Adrenal gland (tissue), 5 donors: ENCODE measurements around the gene KLC1.

ENCODE experiments used
- CTCF ChIP-seq, 6 experiments: fragments of 450-650 bp in 4 of 6; fragments of 200-600 bp in 2 of 6; sonication (generic) in 1 of 6; IDR thresholded peaks; 1 replicate in 5 of 6; 2 replicates in 1 of 6; pipeline versions ENCODE4 v1.5.1 to v1.8.0; 2016 to 2021; ENCODE audit warnings: antibody characterized with exemption in 6 of 6, mild to moderate bottlenecking in 2 of 6, moderate library complexity in 1 of 6
- POLR2A ChIP-seq, 2 donors: fragments of 450-650 bp; IDR thresholded peaks; one replicate each; pipeline ENCODE4 v1.6.1; 2017; ENCODE audit warnings: antibody characterized with exemption in 2 of 2, mild to moderate bottlenecking in 2 of 2, moderate library complexity in 1 of 2
- donor health status: DM: no; HTN: no; CAD: no.

DNA sequence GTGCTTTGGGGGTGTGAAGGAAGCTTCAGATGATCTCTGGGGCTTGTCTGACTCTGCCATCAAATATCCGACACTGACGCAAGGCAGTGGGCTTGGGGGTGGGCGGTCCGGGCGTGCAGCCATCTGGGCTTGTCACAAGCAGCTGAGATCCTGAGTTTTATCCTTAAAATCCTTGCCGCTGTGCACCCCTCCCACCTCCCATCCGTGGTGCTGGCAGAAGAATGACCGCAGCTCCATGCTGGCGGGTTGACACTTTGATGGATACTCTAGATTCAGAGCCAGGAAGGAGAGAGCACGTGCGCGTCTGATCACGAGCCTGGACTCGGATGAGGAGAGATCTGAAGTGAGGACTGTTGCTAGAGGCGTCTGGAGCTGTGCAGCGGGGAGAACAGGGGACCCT, 89.6 kb downstream of the KLC1 start:
- TF ChIP-seq CTCF (IDR thresholded peaks at IDR 0.05): no peak
- no peak for TF ChIP-seq POLR2A (IDR thresholded peaks at IDR 0.05)
